HepG2 (cell line): ENCODE measurements around the gene ENTREP3. TPM values are rescaled to one million over a fixed set of nuclear protein-coding genes. Genes with fewer than 3 reads are reported as not detected.

Experiments used
- AHR ChIP-seq: IDR thresholded peaks from 2 replicates; pipeline ENCODE4 v1.6.1; 2018; ENCODE audit warnings: missing genetic modification reagents, missing compliant biosample characterization
- CBX2 ChIP-seq, 2 experiments: fragments of 200-600 bp in 1 of 2; sonication (generic); formaldehyde crosslinking in 1 of 2; IDR thresholded peaks; 2 replicates each; pipeline versions ENCODE4 v1.7.0 to v1.8.1; 2018 to 2022; ENCODE audit warnings: low read depth in 2 of 2, low read length in 1 of 2, mild to moderate bottlenecking in 1 of 2, missing genetic modification reagents in 1 of 2
- CENPT ChIP-seq: sonication (generic); formaldehyde crosslinking; IDR thresholded peaks from 2 replicates; pipeline ENCODE4 v1.8.0; 2022; ENCODE audit warnings: low read depth, mild to moderate bottlenecking, moderate library complexity, missing genetic modification reagents
- CREBL2 ChIP-seq: sonication (generic); formaldehyde crosslinking; IDR thresholded peaks from 2 replicates; pipeline ENCODE4 v1.8.1; 2023; ENCODE audit warnings: missing genetic modification reagents, mild to moderate bottlenecking, borderline replicate concordance
- DPF2 ChIP-seq: sonication (generic); formaldehyde crosslinking; IDR thresholded peaks from 2 replicates; pipeline ENCODE4 v1.4.0; 2020; ENCODE audit warnings: mild to moderate bottlenecking, low read depth, missing genetic modification reagents, borderline replicate concordance
- ELF3 ChIP-seq: IDR thresholded peaks from 2 replicates; pipeline ENCODE4 v1.6.1; 2016; ENCODE audit warnings: missing genetic modification reagents, missing compliant biosample characterization
- GLI4 ChIP-seq: sonication (generic); formaldehyde crosslinking; IDR thresholded peaks from 2 replicates; pipeline ENCODE4 v1.5.1; 2020; ENCODE audit warnings: missing genetic modification reagents, mild to moderate bottlenecking, moderate library complexity, borderline replicate concordance
- LBX2 ChIP-seq: sonication (generic); formaldehyde crosslinking; IDR thresholded peaks from 2 replicates; pipeline ENCODE4 v1.5.0; 2020; ENCODE audit warnings: missing genetic modification reagents, mild to moderate bottlenecking, borderline replicate concordance
- NFKBIZ ChIP-seq: IDR thresholded peaks from 2 replicates; pipeline ENCODE4 v1.6.1; 2018; ENCODE audit warnings: missing genetic modification reagents, missing compliant biosample characterization
- SAFB2 ChIP-seq: sonication (generic); formaldehyde crosslinking; IDR thresholded peaks from 2 replicates; pipeline ENCODE4 v1.5.1; 2020; ENCODE audit warnings: missing genetic modification reagents, low read depth, mild to moderate bottlenecking, borderline replicate concordance
- SNAPC4 ChIP-seq: sonication (generic); formaldehyde crosslinking; IDR thresholded peaks from 2 replicates; pipeline ENCODE4 v1.4.0; 2020; ENCODE audit warnings: mild to moderate bottlenecking, missing genetic modification reagents
- SOX13 ChIP-seq, 3 experiments: fragments of 450-650 bp in 1 of 3; sonication (generic) in 1 of 3; formaldehyde crosslinking in 1 of 3; IDR thresholded peaks in 2 of 3; conservative IDR thresholded peaks in 1 of 3; 2 replicates each; pipeline versions ENCODE4 v1.5.0 to v1.6.1; 2016 to 2020; ENCODE audit warnings: antibody characterized with exemption in 1 of 3, mild to moderate bottlenecking in 1 of 3, missing compliant biosample characterization in 1 of 3, missing genetic modification reagents in 1 of 3, moderate library complexity in 1 of 3
- TSC22D2 ChIP-seq: sonication (generic); formaldehyde crosslinking; IDR thresholded peaks from 2 replicates; pipeline ENCODE4 v1.5.1; 2020; ENCODE audit warnings: missing genetic modification reagents, mild to moderate bottlenecking, borderline replicate concordance
- ZNF564 ChIP-seq: sonication (generic); formaldehyde crosslinking; IDR thresholded peaks from 2 replicates; pipeline ENCODE4 v1.8.1; 2023; ENCODE audit warnings: mild to moderate bottlenecking, missing genetic modification reagents
- ZNF761 ChIP-seq: sonication (generic); formaldehyde crosslinking; conservative IDR thresholded peaks from 2 replicates; pipeline ENCODE4 v1.4.0; 2020; ENCODE audit warnings: mild to moderate bottlenecking, missing genetic modification reagents
- ZNF770 ChIP-seq: sonication (generic); formaldehyde crosslinking; IDR thresholded peaks from 2 replicates; pipeline ENCODE4 v1.5.0; 2020; ENCODE audit warnings: mild to moderate bottlenecking, missing genetic modification reagents
- polyA plus RNA-seq, 8 experiments: library from polyadenylated mRNA; depleted of rRNA in 3 of 8; stranded (reverse) in 7 of 8; unstranded in 1 of 8; fragments of >200 nt; fragmentation: Illumina TruSeq in 4 of 8; extraction: Trizol in 4 of 8; gene quantifications; 2 replicates each; pipeline versions ENCODE4 v1.2.1 to v1.2.3, GENCODE V29; 2011 to 2016; ENCODE audit warnings: low read depth in 4 of 8, missing spikeins in 1 of 8, mixed read lengths in 1 of 8; ENCODE audit not compliant: insufficient read depth in 1 of 8
- total RNA-seq, 5 experiments: library from RNA; depleted of rRNA; stranded (reverse); fragments of >200 nt; fragmentation: Illumina TruSeq; extraction: Trizol; gene quantifications; 2 replicates each; pipeline ENCODE4 v1.2.3, GENCODE V29; 2016; ENCODE audit warnings: low read depth in 1 of 5

The ENTREP3 gene
- total and polyA plus RNA-seq, 2 of the 13 experiments (the other 11 are each of a cell fraction or from before 2014, with no cell fraction given) = 4.1 to 9.9 TPM

GRCh38 chr1:155206891-155207805 is 48.1 kb downstream of the ENTREP3 start (continued):
- no peak for TF ChIP-seq SNAPC4 (CRISPR knock-in tag)
- TF ChIP-seq GLI4 (CRISPR knock-in tag) = no peak
- no peak for TF ChIP-seq SOX13 (IDR thresholded peaks at IDR 0.05)
- no peak for TF ChIP-seq SOX13 (CRISPR knock-in tag; conservative IDR thresholded peaks at IDR 0.05 in 1 of 2, IDR thresholded peaks at IDR 0.05 in 1 of 2)
- no peak for TF ChIP-seq AHR (CRISPR knock-in tag)
- no peak for TF ChIP-seq SAFB2 (CRISPR knock-in tag)
- no peak for TF ChIP-seq ELF3 (CRISPR knock-in tag)
- no peak for TF ChIP-seq NFKBIZ (CRISPR knock-in tag)
- no peak for TF ChIP-seq ZNF770 (CRISPR knock-in tag)
- no peak for TF ChIP-seq DPF2 (CRISPR knock-in tag)
- no peak for TF ChIP-seq CREBL2 (CRISPR knock-in tag)
- 0 out of 2 replicates have a peak, but pooled peaks have one; percentile 27 for TF ChIP-seq ZNF761 (CRISPR knock-in tag)
- no peak for TF ChIP-seq LBX2
- no peak for TF ChIP-seq TSC22D2 (CRISPR knock-in tag)
- TF ChIP-seq CENPT (CRISPR knock-in tag) = 0 out of 2 replicates have a peak, but pooled peaks have one; percentile 33
- no peak for TF ChIP-seq ZNF564 (CRISPR knock-in tag)
- TF ChIP-seq CBX2 (IDR thresholded peaks at IDR 0.05; ENCODE audit: low read depth, low read length) = no peak
- TF ChIP-seq CBX2 (CRISPR knock-in tag; IDR thresholded peaks at IDR 0.05; ENCODE audit: low read depth) = no peak
